Tibial nerve (tissue), 4 donors: ENCODE results near the gene HSD11B1. TPM values are rescaled to one million over a fixed set of nuclear protein-coding genes. Genes with fewer than 3 reads are reported as not detected.

Source experiments
- DNase-seq, 2 donors: peaks; one replicate each; pipeline ENCODE4 v3.0.0-alpha.2; 2019; ENCODE audit warnings: low spot score in 2 of 2
- H3K27ac ChIP-seq, 4 donors: fragments of 200-600 bp; sonication (generic) in 3 of 4; one replicate each; pipeline ENCODE4 v1.5.1; 2017 to 2019; ENCODE audit warnings: mild to moderate bottlenecking in 1 of 4
- H3K27me3 ChIP-seq, 2 donors: fragments of 200-600 bp; sonication (generic) in 1 of 2; one replicate each; pipeline versions ENCODE4 v1.5.1 to v1.6.0; 2017 to 2019
- H3K36me3 ChIP-seq, 3 donors: fragments of 200-600 bp; sonication (generic); one replicate each; pipeline ENCODE4 v1.5.1; 2018 to 2019
- H3K4me1 ChIP-seq, 4 donors: fragments of 200-600 bp; sonication (generic) in 3 of 4; one replicate each; pipeline ENCODE4 v1.5.1; 2017 to 2019
- H3K4me3 ChIP-seq, 4 donors: fragments of 200-600 bp; sonication (generic) in 3 of 4; one replicate each; pipeline ENCODE4 v1.5.1; 2017 to 2019; ENCODE audit warnings: mild to moderate bottlenecking in 1 of 4, moderate library complexity in 1 of 4
- H3K9me3 ChIP-seq, 4 donors: fragments of 200-600 bp; sonication (generic) in 3 of 4; one replicate each; pipeline ENCODE4 v1.5.1; 2017 to 2019
- EP300 ChIP-seq, 2 donors: sonication (generic); formaldehyde crosslinking; IDR thresholded peaks; one replicate each; pipeline ENCODE4 v1.6.1; 2017; ENCODE audit warnings: antibody characterized with exemption in 2 of 2, mild to moderate bottlenecking in 1 of 2
- POLR2A ChIP-seq, 2 donors: fragments of 450-650 bp; IDR thresholded peaks; one replicate each; pipeline ENCODE4 v1.6.1; 2017; ENCODE audit warnings: antibody characterized with exemption in 2 of 2, mild to moderate bottlenecking in 2 of 2, moderate library complexity in 2 of 2
- WGBS, 2 donors: methylation state at CpG; one replicate each; pipeline ENCODE4 v1.1.5; 2018; 5-methylcytosine and 5-hydroxymethylcytosine counted together
- total RNA-seq, 4 donors: library from RNA; depleted of rRNA; stranded (reverse); fragments of >200 nt; gene quantifications; one replicate each; pipeline ENCODE4 v1.1.0, GENCODE V29; 2016
- TF ChIP-seq, protein P1 (sequence below), 5 experiments: fragments of 200-600 bp in 3 of 5; fragments of 450-650 bp in 2 of 5; sonication (generic) in 3 of 5; IDR thresholded peaks; one replicate each; pipeline ENCODE4 v1.5.1; 2016 to 2019; ENCODE audit warnings: antibody characterized with exemption in 5 of 5, mild to moderate bottlenecking in 3 of 5, moderate library complexity in 2 of 5

The HSD11B1 gene
- total RNA-seq, 4 donors from 2014 or later = 7.1 to 92.2 (median 19.7) TPM

DNA sequence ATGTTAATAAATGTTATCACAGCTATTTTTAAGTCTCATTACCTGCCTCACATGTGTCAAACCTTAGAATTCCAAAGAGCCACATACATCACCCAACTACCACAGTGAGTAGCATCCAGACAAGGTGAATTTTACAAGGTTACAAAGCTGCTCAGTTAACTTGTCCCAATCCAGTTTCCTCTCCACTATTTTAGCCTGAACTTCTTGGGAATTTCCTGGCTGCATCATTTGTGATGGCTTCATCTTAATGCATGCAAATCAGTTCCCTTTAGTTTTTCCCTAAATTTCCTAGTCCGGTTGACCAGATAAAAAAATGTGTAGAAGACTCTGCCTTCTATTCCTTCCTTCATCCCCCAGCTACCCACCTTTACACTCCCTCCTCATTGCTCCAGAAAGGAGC lies 50.6 kb downstream of the HSD11B1 start:
- H3K27me3 ChIP-seq = no peaks in the 10 kb centered on the region
- TF ChIP-seq EP300 (IDR thresholded peaks at IDR 0.05) = no peak
- 77 to 89% methylated on average over 1 of the region's 1 CpG for WGBS, 2 donors
- H3K4me1 ChIP-seq = peaks cover 0 to 13% (median 0%) of the 10 kb centered on the region in 4 donors
- no peak overlapping the region for H3K4me3 ChIP-seq
- peak overlapping the region in 2 of 4 donors; percentile 3 to 68 for H3K27ac ChIP-seq
- no peaks in the 10 kb centered on the region for H3K36me3 ChIP-seq
- no peak for DNase-seq
- H3K9me3 ChIP-seq = no peaks in the 10 kb centered on the region

DNA sequence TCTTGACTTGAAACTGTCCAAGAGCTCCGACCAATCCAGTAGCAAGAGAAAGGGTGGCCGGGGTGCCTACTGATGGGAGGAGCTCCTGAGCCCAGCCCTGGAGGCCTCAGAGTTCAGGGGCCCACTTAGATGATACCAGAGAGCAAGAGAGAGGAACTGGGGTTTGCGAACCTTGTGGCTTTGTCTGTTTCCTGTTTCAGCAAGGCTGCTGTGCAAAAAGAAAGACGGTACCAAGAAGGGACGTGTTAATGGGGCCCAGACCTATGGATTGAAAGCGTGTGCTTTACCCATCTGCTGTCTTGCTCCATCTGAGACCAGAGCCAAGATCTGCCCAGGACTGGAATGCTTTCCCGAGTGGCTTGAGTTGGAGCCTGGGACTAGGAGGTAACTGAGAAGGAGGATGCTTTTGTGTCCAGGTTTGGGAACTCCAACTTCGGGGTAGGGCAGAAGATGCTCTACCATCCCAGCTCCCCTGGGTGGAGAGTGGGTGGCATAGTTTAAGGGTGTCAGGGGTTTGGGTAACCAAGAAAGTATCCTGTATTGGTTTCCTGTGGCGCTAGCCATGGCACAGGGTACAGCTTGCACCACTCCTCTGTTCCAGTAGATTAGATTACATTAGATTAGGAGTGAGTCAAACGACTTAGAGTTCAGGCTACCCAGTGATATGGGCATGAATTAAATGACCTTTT lies 51.4 kb downstream of the HSD11B1 start, which contains the start of gene TRAF3IP3:
Gene TRAF3IP3, plus strand, starts transcription at position 128 of the 689 bp plus-strand sequence. CDS start 3,987 bp downstream, outside the sequence.
- 65 to 73% methylated on average over 10 of the region's 10 CpGs for WGBS, 2 donors
- no peaks in the 10 kb centered on the region for H3K9me3 ChIP-seq
- peak within 1 kb of the TSS in 3 of 4 donors; percentile 3 to 68 (median 44) for H3K27ac ChIP-seq
- TF ChIP-seq POLR2A (IDR thresholded peaks at IDR 0.05) (no peak), EP300 (IDR thresholded peaks at IDR 0.05) (no peak)
- TF ChIP-seq, protein P1, sequence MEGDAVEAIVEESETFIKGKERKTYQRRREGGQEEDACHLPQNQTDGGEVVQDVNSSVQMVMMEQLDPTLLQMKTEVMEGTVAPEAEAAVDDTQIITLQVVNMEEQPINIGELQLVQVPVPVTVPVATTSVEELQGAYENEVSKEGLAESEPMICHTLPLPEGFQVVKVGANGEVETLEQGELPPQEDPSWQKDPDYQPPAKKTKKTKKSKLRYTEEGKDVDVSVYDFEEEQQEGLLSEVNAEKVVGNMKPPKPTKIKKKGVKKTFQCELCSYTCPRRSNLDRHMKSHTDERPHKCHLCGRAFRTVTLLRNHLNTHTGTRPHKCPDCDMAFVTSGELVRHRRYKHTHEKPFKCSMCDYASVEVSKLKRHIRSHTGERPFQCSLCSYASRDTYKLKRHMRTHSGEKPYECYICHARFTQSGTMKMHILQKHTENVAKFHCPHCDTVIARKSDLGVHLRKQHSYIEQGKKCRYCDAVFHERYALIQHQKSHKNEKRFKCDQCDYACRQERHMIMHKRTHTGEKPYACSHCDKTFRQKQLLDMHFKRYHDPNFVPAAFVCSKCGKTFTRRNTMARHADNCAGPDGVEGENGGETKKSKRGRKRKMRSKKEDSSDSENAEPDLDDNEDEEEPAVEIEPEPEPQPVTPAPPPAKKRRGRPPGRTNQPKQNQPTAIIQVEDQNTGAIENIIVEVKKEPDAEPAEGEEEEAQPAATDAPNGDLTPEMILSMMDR (IDR thresholded peaks at IDR 0.05) = no peak
- no peaks in the 10 kb centered on the region for H3K27me3 ChIP-seq
- DNase-seq = no peak
- peaks cover 0 to 13% (median 0%) of the 10 kb centered on the region in 4 donors for H3K4me1 ChIP-seq
- no peaks in the 10 kb centered on the region for H3K36me3 ChIP-seq
- H3K4me3 ChIP-seq = peak within 1 kb of the TSS in 2 of 4 donors; percentile 9 to 43

DNA sequence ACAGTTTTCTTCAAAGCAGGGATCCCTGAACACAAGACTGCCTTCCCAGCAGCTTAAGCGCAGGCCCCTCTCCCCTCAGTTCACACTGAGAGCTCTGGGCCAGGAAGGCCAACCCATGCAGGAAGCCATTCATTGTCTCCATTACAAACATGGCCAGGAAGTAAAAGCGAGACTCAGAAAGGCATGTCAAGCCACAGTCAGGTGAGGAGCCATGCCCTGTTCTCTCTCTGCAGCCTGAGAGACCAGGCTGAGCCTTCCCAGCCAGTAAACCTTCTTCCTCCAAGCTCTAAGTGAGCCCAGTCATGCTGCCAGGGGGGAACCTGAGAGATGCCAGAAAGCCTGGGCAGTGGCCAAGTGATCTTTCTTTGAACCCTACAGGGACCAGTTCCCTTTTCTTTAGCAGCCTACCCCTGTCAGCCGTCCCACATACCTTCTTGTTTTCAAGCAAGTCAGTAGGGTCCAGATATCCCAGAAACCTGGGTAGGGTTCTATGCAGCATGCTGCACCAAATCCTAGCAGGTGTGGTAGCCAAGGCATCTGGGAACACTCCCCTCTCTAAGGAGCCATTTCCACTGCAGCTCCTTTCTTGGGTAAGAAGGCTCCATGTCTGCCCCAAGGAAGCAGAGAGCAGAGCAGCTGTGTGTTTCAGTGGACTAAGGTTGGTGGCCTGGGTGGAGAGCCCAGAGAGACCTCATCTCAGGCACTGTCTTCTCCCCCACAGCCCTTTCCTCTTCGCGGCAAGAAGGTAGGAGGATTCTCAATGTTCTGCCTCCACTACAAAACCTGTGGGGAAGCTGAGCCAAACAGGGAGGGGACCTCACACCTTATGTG lies 52.2 kb downstream of the HSD11B1 start:
- H3K27me3 ChIP-seq = no peaks in the 10 kb centered on the region
- no peak for DNase-seq
- peaks cover 0 to 13% (median 0%) of the 10 kb centered on the region in 4 donors for H3K4me1 ChIP-seq
- 71 to 78% methylated on average over 5 of the region's 5 CpGs for WGBS, 2 donors
- H3K36me3 ChIP-seq = no peaks in the 10 kb centered on the region
- H3K9me3 ChIP-seq = no peaks in the 10 kb centered on the region
- peak overlapping the region in 2 of 4 donors; percentile 44 to 68 for H3K27ac ChIP-seq
- TF ChIP-seq, protein P1 (IDR thresholded peaks at IDR 0.05) = no peak
- TF ChIP-seq EP300 (IDR thresholded peaks at IDR 0.05) (no peak), POLR2A (IDR thresholded peaks at IDR 0.05) (no peak)
- H3K4me3 ChIP-seq = peak overlapping the region in 2 of 4 donors; percentile 9 to 43

DNA sequence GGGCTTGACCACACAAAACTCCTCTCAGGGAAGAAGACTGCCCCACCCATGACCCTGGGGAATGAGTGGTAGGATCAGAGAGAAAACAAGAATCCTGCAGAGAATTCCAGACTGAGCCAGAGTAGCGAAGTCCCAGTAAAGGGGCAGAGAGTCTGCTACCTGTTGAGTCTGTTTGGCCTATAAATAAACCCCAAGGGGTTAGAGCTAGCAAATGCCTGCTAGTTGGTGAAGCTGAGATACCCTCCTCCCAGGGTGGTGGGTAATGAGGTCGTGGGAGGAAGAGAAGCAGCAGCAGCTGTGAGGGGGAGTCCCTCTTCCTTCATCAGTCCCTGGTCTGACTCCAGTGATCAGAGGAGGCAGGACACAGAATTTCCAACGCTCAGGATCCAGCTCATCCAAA lies 53.8 kb downstream of the HSD11B1 start:
- H3K4me3 ChIP-seq = no peak overlapping the region
- no peak overlapping the region for H3K27ac ChIP-seq
- H3K9me3 ChIP-seq = no peaks in the 10 kb centered on the region
- H3K27me3 ChIP-seq = no peaks in the 10 kb centered on the region
- TF ChIP-seq, protein P1 (IDR thresholded peaks at IDR 0.05) = no peak
- no peak for TF ChIP-seq EP300 (IDR thresholded peaks at IDR 0.05)
- TF ChIP-seq POLR2A (IDR thresholded peaks at IDR 0.05) = no peak
- peaks cover 0 to 13% (median 0%) of the 10 kb centered on the region in 4 donors for H3K4me1 ChIP-seq
- WGBS, 2 donors = 52 to 64% methylated on average over 3 of the region's 3 CpGs
- no peaks in the 10 kb centered on the region for H3K36me3 ChIP-seq
- no peak for DNase-seq

DNA sequence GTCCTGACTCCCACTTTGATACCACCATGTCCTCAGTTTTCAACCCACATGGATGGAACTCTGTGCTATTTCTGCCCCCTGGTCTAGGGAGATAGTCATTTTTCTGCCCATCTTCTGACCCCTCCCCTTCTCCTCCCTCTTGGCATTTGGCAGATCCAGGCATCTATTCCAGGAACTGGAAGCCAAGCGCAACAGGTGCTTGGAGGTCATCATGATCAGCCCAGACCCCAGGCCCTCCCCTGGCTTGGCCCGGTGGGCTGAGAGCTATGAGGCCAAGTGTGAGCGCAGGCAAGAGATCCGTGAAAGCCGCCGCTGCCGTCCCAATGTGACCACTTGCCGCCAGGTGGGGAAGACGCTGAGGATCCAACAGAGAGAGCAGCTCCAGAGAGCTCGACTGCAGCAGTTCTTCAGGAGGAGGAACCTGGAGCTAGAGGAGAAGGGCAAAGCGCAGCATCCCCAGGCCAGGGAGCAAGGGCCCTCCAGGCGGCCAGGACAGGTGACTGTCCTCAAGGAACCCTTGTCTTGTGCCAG lies 55.2 kb downstream of the HSD11B1 start:
- Histone ChIP-seq H3K27me3 (no peaks in the 10 kb centered on the region), H3K4me1 (peaks cover 0 to 13% (median 0%) of the 10 kb centered on the region in 4 donors), H3K4me3 (no peak overlapping the region), H3K9me3 (no peaks in the 10 kb centered on the region), H3K27ac (no peak overlapping the region), H3K36me3 (no peaks in the 10 kb centered on the region)
- 92 to 95% methylated on average over 6 to 12 of the region's 12 CpGs for WGBS, 2 donors
- TF ChIP-seq, protein P1 (IDR thresholded peaks at IDR 0.05) = no peak
- TF ChIP-seq EP300 (IDR thresholded peaks at IDR 0.05) (no peak), POLR2A (IDR thresholded peaks at IDR 0.05) (no peak)
- no peak for DNase-seq
